ENCODE measurements around the gene CHRM5.
"Not testable (repeated sequence)": the region's sequence is repeated elsewhere in the genome, so short reads cannot be mapped to it uniquely, and the experiment has no call there.

CHRM5 gene

GRCh38 chr15:34043391-34043790 is 75.1 kb downstream of the CHRM5 start:
- DNase-seq (ENCODE audit: low read depth) = no peak

GRCh38 chr15:34043813-34044212 is 75.5 kb downstream of the CHRM5 start:
- no peak for DNase-seq (ENCODE audit: low read depth)

GRCh38 chr15:34046471-34047145 is 78.3 kb downstream of the CHRM5 start:
- no peak for DNase-seq (ENCODE audit: low read depth)

- DNase-seq (ENCODE audit: low read depth) = no peak
Observed at GRCh38 chr15:34047893-34048775, 79.8 kb downstream of the CHRM5 start.

- no peak for DNase-seq (ENCODE audit: low read depth)
Observed at GRCh38 chr15:34049112-34049511, 80.8 kb downstream of the CHRM5 start.

GRCh38 chr15:34050385-34050784 is 82.1 kb downstream of the CHRM5 start:
- DNase-seq (ENCODE audit: low read depth) = not testable (repeated sequence)

GRCh38 chr15:34054081-34054707 is 85.9 kb downstream of the CHRM5 start:
- DNase-seq (ENCODE audit: low read depth) = no peak

GRCh38 chr15:34055868-34056595 is 87.7 kb downstream of the CHRM5 start:
- DNase-seq (ENCODE audit: low read depth) = no peak

GRCh38 chr15:34056911-34057310 is 88.6 kb downstream of the CHRM5 start:
- no peak for DNase-seq (ENCODE audit: low read depth)

GRCh38 chr15:34059476-34059875 is 91.2 kb downstream of the CHRM5 start:
- DNase-seq (ENCODE audit: low read depth) = no peak

GRCh38 chr15:34059946-34060345 is 91.6 kb downstream of the CHRM5 start:
- DNase-seq (ENCODE audit: low read depth) = no peak

GRCh38 chr15:34064438-34064837 is 96.1 kb downstream of the CHRM5 start:
- DNase-seq (ENCODE audit: low read depth) = no peak

GRCh38 chr15:34065261-34065660 is 97.0 kb downstream of the CHRM5 start:
- DNase-seq (ENCODE audit: low read depth) = no peak

GRCh38 chr15:34065941-34066340 is 97.6 kb downstream of the CHRM5 start:
- DNase-seq (ENCODE audit: low read depth) = no peak

GRCh38 chr15:34070003-34070402 is 101.7 kb downstream of the CHRM5 start:
- no peak for DNase-seq (ENCODE audit: low read depth)

GRCh38 chr15:34076785-34077184 is 108.5 kb downstream of the CHRM5 start:
- DNase-seq (ENCODE audit: low read depth) = no peak

GRCh38 chr15:34078900-34079299 is 110.6 kb downstream of the CHRM5 start:
- DNase-seq (ENCODE audit: low read depth) = no peak

GRCh38 chr15:34079904-34080303 is 111.6 kb downstream of the CHRM5 start:
- no peak for DNase-seq (ENCODE audit: low read depth)

- DNase-seq (ENCODE audit: low read depth) = no peak
Observed at GRCh38 chr15:34084086-34084485, 115.8 kb downstream of the CHRM5 start.

GRCh38 chr15:34085746-34086145 is 117.4 kb downstream of the CHRM5 start:
- no peak for DNase-seq (ENCODE audit: low read depth)

GRCh38 chr15:34099914-34100313 is 131.6 kb downstream of the CHRM5 start:
- no peak for DNase-seq (ENCODE audit: low read depth)
